DMS 273 (cell line): ENCODE measurements around the gene OLA1.

Experiments used
- DNase-seq: peaks from one replicate; lab custom pipeline; 2025; ENCODE audit not compliant: unreplicated experiment; lab: John Stamatoyannopoulos, UW

OLA1 gene

GRCh38 chr2:174038462-174038861 lies 209.9 kb downstream of the OLA1 start:
- DNase-seq: no peak

- DNase-seq: no peak
Measured at GRCh38 chr2:174036825-174037224, 211.5 kb downstream of the OLA1 start.

- DNase-seq: peak; percentile 26
Measured at GRCh38 chr2:174035981-174036742, 212.2 kb downstream of the OLA1 start.

GRCh38 chr2:174035117-174035635 lies 213.2 kb downstream of the OLA1 start:
- no peak for DNase-seq

- no peak for DNase-seq
Measured at GRCh38 chr2:174033163-174033550, 215.2 kb downstream of the OLA1 start.

- no peak for DNase-seq
Measured at GRCh38 chr2:174031226-174031625, 217.1 kb downstream of the OLA1 start.

GRCh38 chr2:174028935-174029334 lies 219.4 kb downstream of the OLA1 start:
- DNase-seq: no peak

GRCh38 chr2:174027956-174028355 lies 220.4 kb downstream of the OLA1 start:
- peak; percentile 74 for DNase-seq

GRCh38 chr2:174026122-174026845 lies 222.0 kb downstream of the OLA1 start:
- no peak for DNase-seq

GRCh38 chr2:174025271-174026121 lies 222.8 kb downstream of the OLA1 start:
- no peak for DNase-seq

- DNase-seq: peak; percentile 73
Measured at GRCh38 chr2:174024524-174025270, 223.6 kb downstream of the OLA1 start.

GRCh38 chr2:174023591-174024523 lies 224.5 kb downstream of the OLA1 start:
- DNase-seq: peak; percentile 46
